Measurements from ENCODE around the gene SCNN1A.

The SCNN1A gene

GRCh38 chr12:6392504-6392903 is 17.1 kb upstream of the SCNN1A start:
- Histone ChIP-seq H3K4me3 (ENCODE audit: insufficient read length, low read depth) (no peak overlapping the region), H3K9ac (ENCODE audit: insufficient read length, low read depth) (no peak overlapping the region), H3K36me3 (ENCODE audit: insufficient read depth, insufficient read length, low read length) (no peaks in the 10 kb centered on the region), H3K27me3 (ENCODE audit: insufficient read depth, insufficient read length) (no peaks in the 10 kb centered on the region), H3K9me3 (ENCODE audit: insufficient read depth, low read length) (no peaks in the 10 kb centered on the region), H3K4me1 (ENCODE audit: insufficient read depth, insufficient read length) (peaks cover 20% of the 10 kb centered on the region)
- TF ChIP-seq ZNF274 (IDR thresholded peaks at IDR 0.05; ENCODE audit: low read depth, low read length): no peak
- no peak for DNase-seq (ENCODE audit: low read depth, low spot score)

- no peaks in the 10 kb centered on the region for H3K27me3 ChIP-seq (ENCODE audit: insufficient read depth, insufficient read length)
- peaks cover 20% of the 10 kb centered on the region for H3K4me1 ChIP-seq (ENCODE audit: insufficient read depth, insufficient read length)
- TF ChIP-seq YY1 (IDR thresholded peaks at IDR 0.05; ENCODE audit: insufficient read depth, insufficient read length) (no peak), ZNF274 (IDR thresholded peaks at IDR 0.05; ENCODE audit: low read depth, low read length) (no peak), SUZ12 (IDR thresholded peaks at IDR 0.05; ENCODE audit: extremely low read depth, insufficient read depth, insufficient read length) (no peak)
- no peaks in the 10 kb centered on the region for H3K9me3 ChIP-seq (ENCODE audit: insufficient read depth, low read length)
- H3K9ac ChIP-seq (ENCODE audit: insufficient read length, low read depth): no peak overlapping the region
- H3K4me3 ChIP-seq (ENCODE audit: insufficient read length, low read depth): no peak overlapping the region
- no peaks in the 10 kb centered on the region for H3K36me3 ChIP-seq (ENCODE audit: insufficient read depth, insufficient read length, low read length)
- no peak for DNase-seq (ENCODE audit: low read depth, low spot score)
Measured at GRCh38 chr12:6391013-6391412, 15.7 kb upstream of the SCNN1A start.

- Histone ChIP-seq H3K36me3 (ENCODE audit: insufficient read depth, insufficient read length, low read length) (no peaks in the 10 kb centered on the region), H3K9ac (ENCODE audit: insufficient read length, low read depth) (no peak overlapping the region), H3K9me3 (ENCODE audit: insufficient read depth, low read length) (no peaks in the 10 kb centered on the region), H3K4me3 (ENCODE audit: insufficient read length, low read depth) (no peak overlapping the region), H3K27me3 (ENCODE audit: insufficient read depth, insufficient read length) (no peaks in the 10 kb centered on the region), H3K4me1 (ENCODE audit: insufficient read depth, insufficient read length) (peaks cover 15% of the 10 kb centered on the region)
- TF ChIP-seq SUZ12 (IDR thresholded peaks at IDR 0.05; ENCODE audit: extremely low read depth, insufficient read depth, insufficient read length) (no peak), YY1 (IDR thresholded peaks at IDR 0.05; ENCODE audit: insufficient read depth, insufficient read length) (no peak), ZNF274 (IDR thresholded peaks at IDR 0.05; ENCODE audit: low read depth, low read length) (no peak)
- no peak for DNase-seq (ENCODE audit: low read depth, low spot score)
Measured at GRCh38 chr12:6390084-6390799, 14.9 kb upstream of the SCNN1A start.

GRCh38 chr12:6387541-6387940 is 12.2 kb upstream of the SCNN1A start:
- Histone ChIP-seq H3K27me3 (ENCODE audit: insufficient read depth, insufficient read length) (peaks cover 21% of the 10 kb centered on the region), H3K36me3 (ENCODE audit: insufficient read depth, insufficient read length, low read length) (no peaks in the 10 kb centered on the region), H3K9ac (ENCODE audit: insufficient read length, low read depth) (peak overlapping the region; percentile 63), H3K9me3 (ENCODE audit: insufficient read depth, low read length) (no peaks in the 10 kb centered on the region), H3K4me3 (ENCODE audit: insufficient read length, low read depth) (no peak overlapping the region), H3K4me1 (ENCODE audit: insufficient read depth, insufficient read length) (peaks cover 39% of the 10 kb centered on the region)
- no peak for DNase-seq (ENCODE audit: low read depth, low spot score)
- TF ChIP-seq YY1 (IDR thresholded peaks at IDR 0.05; ENCODE audit: insufficient read depth, insufficient read length): no peak
- no peak for TF ChIP-seq SUZ12 (IDR thresholded peaks at IDR 0.05; ENCODE audit: extremely low read depth, insufficient read depth, insufficient read length)
- TF ChIP-seq ZNF274 (IDR thresholded peaks at IDR 0.05; ENCODE audit: low read depth, low read length): no peak

GRCh38 chr12:6386491-6386890 is 11.1 kb upstream of the SCNN1A start:
- peaks cover 22% of the 10 kb centered on the region for H3K27me3 ChIP-seq (ENCODE audit: insufficient read depth, insufficient read length)
- peaks cover 41% of the 10 kb centered on the region for H3K4me1 ChIP-seq (ENCODE audit: insufficient read depth, insufficient read length)
- no peaks in the 10 kb centered on the region for H3K36me3 ChIP-seq (ENCODE audit: insufficient read depth, insufficient read length, low read length)
- H3K9ac ChIP-seq (ENCODE audit: insufficient read length, low read depth): no peak overlapping the region
- no peak for TF ChIP-seq SUZ12 (IDR thresholded peaks at IDR 0.05; ENCODE audit: extremely low read depth, insufficient read depth, insufficient read length)
- no peak for TF ChIP-seq ZNF274 (IDR thresholded peaks at IDR 0.05; ENCODE audit: low read depth, low read length)
- no peak for TF ChIP-seq YY1 (IDR thresholded peaks at IDR 0.05; ENCODE audit: insufficient read depth, insufficient read length)
- DNase-seq (ENCODE audit: low read depth, low spot score): no peak
- no peaks in the 10 kb centered on the region for H3K9me3 ChIP-seq (ENCODE audit: insufficient read depth, low read length)
- no peak overlapping the region for H3K4me3 ChIP-seq (ENCODE audit: insufficient read length, low read depth)

- H3K4me3 ChIP-seq (ENCODE audit: insufficient read length, low read depth): no peak overlapping the region
- no peaks in the 10 kb centered on the region for H3K9me3 ChIP-seq (ENCODE audit: insufficient read depth, low read length)
- peaks cover 41% of the 10 kb centered on the region for H3K4me1 ChIP-seq (ENCODE audit: insufficient read depth, insufficient read length)
- no peak for DNase-seq (ENCODE audit: low read depth, low spot score)
- peaks cover 22% of the 10 kb centered on the region for H3K27me3 ChIP-seq (ENCODE audit: insufficient read depth, insufficient read length)
- H3K9ac ChIP-seq (ENCODE audit: insufficient read length, low read depth): no peak overlapping the region
- no peaks in the 10 kb centered on the region for H3K36me3 ChIP-seq (ENCODE audit: insufficient read depth, insufficient read length, low read length)
- TF ChIP-seq YY1 (IDR thresholded peaks at IDR 0.05; ENCODE audit: insufficient read depth, insufficient read length) (no peak), ZNF274 (IDR thresholded peaks at IDR 0.05; ENCODE audit: low read depth, low read length) (no peak), SUZ12 (IDR thresholded peaks at IDR 0.05; ENCODE audit: extremely low read depth, insufficient read depth, insufficient read length) (no peak)
Measured at GRCh38 chr12:6386038-6386437, 10.7 kb upstream of the SCNN1A start.

- Histone ChIP-seq H3K4me1 (ENCODE audit: insufficient read depth, insufficient read length) (peaks cover 38% of the 10 kb centered on the region), H3K27me3 (ENCODE audit: insufficient read depth, insufficient read length) (peaks cover 22% of the 10 kb centered on the region), H3K9ac (ENCODE audit: insufficient read length, low read depth) (peak overlapping the region; percentile 73), H3K4me3 (ENCODE audit: insufficient read length, low read depth) (no peak overlapping the region), H3K9me3 (ENCODE audit: insufficient read depth, low read length) (no peaks in the 10 kb centered on the region), H3K36me3 (ENCODE audit: insufficient read depth, insufficient read length, low read length) (no peaks in the 10 kb centered on the region)
- TF ChIP-seq ZNF274 (IDR thresholded peaks at IDR 0.05; ENCODE audit: low read depth, low read length): no peak
- TF ChIP-seq YY1 (IDR thresholded peaks at IDR 0.05; ENCODE audit: insufficient read depth, insufficient read length): no peak
- no peak for TF ChIP-seq SUZ12 (IDR thresholded peaks at IDR 0.05; ENCODE audit: extremely low read depth, insufficient read depth, insufficient read length)
- no peak for DNase-seq (ENCODE audit: low read depth, low spot score)
Measured at GRCh38 chr12:6384499-6385436, 9.4 kb upstream of the SCNN1A start.

Data from NT2/D1 (cell line).